Psoas muscle (tissue), 8 donors: ENCODE measurements around the gene ADCY2. TPM values are rescaled to one million over a fixed set of nuclear protein-coding genes. Genes with fewer than 3 reads are reported as not detected.

Source experiments
- ATAC-seq, 4 donors: fragments of 200-7000 bp; cut with Tn5 transposase; one replicate each; pipeline ENCODE4 v1.9.1; 2020; ENCODE audit warnings: moderate library complexity in 3 of 4, mild to moderate bottlenecking in 2 of 4
- DNase-seq, 2 donors: peaks; one replicate each; pipeline ENCODE4 v3.0.0-alpha.2; 2020
- H3K27ac ChIP-seq: fragments of 200-600 bp; one replicate; pipeline ENCODE4 v1.8.0; 2022
- H3K27me3 ChIP-seq, 3 donors: fragments of 200-600 bp in 1 of 3; one replicate each; pipeline versions ENCODE4 v1.6.1 to v1.8.0; 2013 to 2022; ENCODE audit warnings: low read length in 2 of 3, mild to moderate bottlenecking in 2 of 3, moderate library complexity in 1 of 3; ENCODE audit not compliant: insufficient read depth in 3 of 3
- H3K36me3 ChIP-seq, 2 donors: fragments of 200-600 bp in 1 of 2; one replicate each; pipeline versions ENCODE4 v1.6.1 to v1.8.0; 2013 to 2022; ENCODE audit warnings: low read depth in 1 of 2, mild to moderate bottlenecking in 1 of 2, moderate library complexity in 1 of 2; ENCODE audit not compliant: insufficient read depth in 1 of 2
- H3K4me1 ChIP-seq: fragments of 200-600 bp; one replicate; pipeline ENCODE4 v1.8.0; 2022
- H3K4me3 ChIP-seq: fragments of 200-600 bp; one replicate; pipeline ENCODE4 v1.8.0; 2022; ENCODE audit warnings: mild to moderate bottlenecking
- H3K9me3 ChIP-seq: fragments of 200-600 bp; one replicate; pipeline ENCODE4 v1.8.0; 2022
- WGBS, 3 donors: extraction: QIAGEN DNeasy Blood & Tissue Kit; methylation state at CpG; one replicate each; pipeline versions ENCODE4 v1.1.6 to v1.1.7; 2013; 5-methylcytosine and 5-hydroxymethylcytosine counted together
- intact Hi-C, 2 donors: fragments of 100-400 bp; cut with DNase I; formaldehyde crosslinking; loops; one replicate each; pipeline versions ENCODE4 v1.11.0 to v1.14.2; 2022
- polyA plus RNA-seq, 3 donors: library from polyadenylated mRNA; stranded (reverse); fragments of 200-250 nt; gene quantifications; one replicate each; pipeline ENCODE4 v1.2.3, GENCODE V29; 2013
- total RNA-seq, 4 donors: library from RNA; stranded (reverse); fragmentation: NEBNext Ultra II Directional in 2 of 4; extraction: Animal tissue kit (Norgen Biotek cat#: 25700) in 2 of 4; gene quantifications; one replicate each; pipeline versions ENCODE4 v1.2.1 to v1.2.4, GENCODE V29; 2021 to 2023
- TF ChIP-seq, protein P1 (sequence below): fragments of 200-600 bp; IDR thresholded peaks from one replicate; pipeline ENCODE4 v1.8.0; 2022; ENCODE audit warnings: antibody characterized with exemption
- donor health status: healthy with polysubstance abuse.
- donor health status: DM: no; HTN: no; CAD: no; lungs with moderate emphysema.
- donor health status: Bipolar disorder and iron deficiency.
- donor health status: healthy.
- donor health status: DM: yes; HTN: yes; CAD: no.
- donor health status: DM: no; HTN: no; CAD: no.
- donor health status: DM: no; HTN: no; CAD: no.
- donor health status: DM: yes; HTN: yes; CAD: no.

The ADCY2 gene
- total and polyA plus RNA-seq, 7 donors: 24.3 to 91.4 (median 55.1) TPM

DNA sequence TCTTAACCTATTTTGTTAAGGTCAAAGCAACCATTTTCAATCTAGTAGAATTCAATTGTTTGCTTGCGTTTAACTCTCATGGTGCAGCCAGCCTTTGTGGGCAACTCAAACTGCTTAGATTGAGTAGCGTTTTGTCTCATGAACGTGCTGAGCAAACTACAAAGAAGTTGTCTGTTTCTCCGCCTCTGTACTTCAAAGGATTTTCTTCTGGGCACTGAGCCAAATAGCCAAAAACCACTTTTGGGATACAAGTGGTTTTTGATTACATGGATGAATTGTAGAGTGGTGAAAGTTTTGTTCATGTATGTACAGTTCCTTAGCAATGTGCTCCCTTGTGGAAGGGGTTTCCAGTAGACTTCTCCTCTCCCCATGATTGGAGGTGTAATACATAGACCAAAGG is 332.1 kb downstream of the ADCY2 start:
- H3K27ac ChIP-seq: no peak overlapping the region
- H3K9me3 ChIP-seq: no peaks in the 10 kb centered on the region
- H3K4me1 ChIP-seq: no peaks in the 10 kb centered on the region
- H3K4me3 ChIP-seq: no peak overlapping the region
- TF ChIP-seq, protein P1, sequence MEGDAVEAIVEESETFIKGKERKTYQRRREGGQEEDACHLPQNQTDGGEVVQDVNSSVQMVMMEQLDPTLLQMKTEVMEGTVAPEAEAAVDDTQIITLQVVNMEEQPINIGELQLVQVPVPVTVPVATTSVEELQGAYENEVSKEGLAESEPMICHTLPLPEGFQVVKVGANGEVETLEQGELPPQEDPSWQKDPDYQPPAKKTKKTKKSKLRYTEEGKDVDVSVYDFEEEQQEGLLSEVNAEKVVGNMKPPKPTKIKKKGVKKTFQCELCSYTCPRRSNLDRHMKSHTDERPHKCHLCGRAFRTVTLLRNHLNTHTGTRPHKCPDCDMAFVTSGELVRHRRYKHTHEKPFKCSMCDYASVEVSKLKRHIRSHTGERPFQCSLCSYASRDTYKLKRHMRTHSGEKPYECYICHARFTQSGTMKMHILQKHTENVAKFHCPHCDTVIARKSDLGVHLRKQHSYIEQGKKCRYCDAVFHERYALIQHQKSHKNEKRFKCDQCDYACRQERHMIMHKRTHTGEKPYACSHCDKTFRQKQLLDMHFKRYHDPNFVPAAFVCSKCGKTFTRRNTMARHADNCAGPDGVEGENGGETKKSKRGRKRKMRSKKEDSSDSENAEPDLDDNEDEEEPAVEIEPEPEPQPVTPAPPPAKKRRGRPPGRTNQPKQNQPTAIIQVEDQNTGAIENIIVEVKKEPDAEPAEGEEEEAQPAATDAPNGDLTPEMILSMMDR: no peak
- H3K27me3 ChIP-seq: no peaks in the 10 kb centered on the region
- intact Hi-C loops: no loop called here
- no peak for DNase-seq
- 59 to 65% (median 60%) methylated on average over 4 of the region's 4 CpGs for WGBS, 3 donors
- no peak for ATAC-seq
- peaks cover 0 to 26% of the 10 kb centered on the region in 2 donors for H3K36me3 ChIP-seq

GRCh38 chr5:7741415-7742065 is 345.6 kb downstream of the ADCY2 start:
- Histone ChIP-seq H3K9me3 (no peaks in the 10 kb centered on the region), H3K36me3 (peaks cover 0 to 11% of the 10 kb centered on the region in 2 donors), H3K27ac (no peak overlapping the region), H3K27me3 (no peaks in the 10 kb centered on the region), H3K4me3 (no peak overlapping the region), H3K4me1 (no peaks in the 10 kb centered on the region)
- intact Hi-C loops: loop anchor here in 1 of 2 donors (10.0 kb wide), 2 partner anchors 227 to 277 kb away; no protein-coding TSS in a partner anchor
- ATAC-seq: no peak
- DNase-seq: no peak
- 93 to 95% (median 93%) methylated on average over 5 of the region's 5 CpGs for WGBS, 3 donors
- TF ChIP-seq, protein P1: no peak

- peak; percentile 44 to 76 (median 55) for ATAC-seq
- intact Hi-C loops: loop anchor here in 1 of 2 donors (10.0 kb wide), 2 partner anchors 227 to 277 kb away; no protein-coding TSS in a partner anchor
- Histone ChIP-seq H3K36me3 (peaks cover 0 to 11% of the 10 kb centered on the region in 2 donors), H3K27ac (no peak overlapping the region), H3K27me3 (no peaks in the 10 kb centered on the region), H3K4me1 (no peaks in the 10 kb centered on the region), H3K9me3 (no peaks in the 10 kb centered on the region), H3K4me3 (no peak overlapping the region)
- TF ChIP-seq, protein P1: no peak
- 87 to 93% (median 91%) methylated on average over 5 of the region's 5 CpGs for WGBS, 3 donors
- DNase-seq: no peak
These were observed 346.3 kb downstream of the ADCY2 start for GRCh38 chr5:7742241-7742656.

GRCh38 chr5:7745882-7746610 is 350.1 kb downstream of the ADCY2 start:
- ATAC-seq (peak; percentile 67 to 88 (median 76)), DNase-seq (peak; percentile 50 to 80)
- Histone ChIP-seq H3K36me3 (peaks cover 0 to 11% of the 10 kb centered on the region in 2 donors), H3K9me3 (no peaks in the 10 kb centered on the region), H3K27me3 (no peaks in the 10 kb centered on the region), H3K4me3 (no peak overlapping the region), H3K27ac (no peak overlapping the region), H3K4me1 (no peaks in the 10 kb centered on the region)
- 23 to 33% (median 31%) methylated on average over 11 of the region's 11 CpGs for WGBS, 3 donors
- TF ChIP-seq, protein P1: peak; percentile 90
- intact Hi-C loops: loop anchor here in 1 of 2 donors (5.0 to 10.0 kb wide), 4 partner anchors 231 to 979 kb away; no protein-coding TSS in a partner anchor
